Left renal cortex interstitium (tissue), 4 donors: ENCODE measurements around the gene SALL4. TPM values are rescaled to one million over a fixed set of nuclear protein-coding genes. Genes with fewer than 3 reads are reported as not detected.
"Not testable (repeated sequence)": the region's sequence is repeated elsewhere in the genome, so short reads cannot be mapped to it uniquely, and the experiment has no call there.

Experiments used
- DNase-seq, 4 donors: peaks; one replicate each; pipeline ENCODE4 v3.0.0-alpha.2; 2013; ENCODE audit warnings: low read depth in 4 of 4, low spot score in 2 of 4, missing footprints in 1 of 4
- polyA plus RNA-seq, 4 donors: library from polyadenylated mRNA; unstranded; fragments of 120-200 nt; gene quantifications; one replicate each; pipeline ENCODE4 v1.2.1, GENCODE V29; 2013; ENCODE audit not compliant: insufficient read length in 4 of 4

The SALL4 gene
- polyA plus RNA-seq, result 10 to 100 TPM in 2 of 4 donors, 1 to 10 TPM in 2; 4.0 to 12.9 (median 8.0) TPM

DNA sequence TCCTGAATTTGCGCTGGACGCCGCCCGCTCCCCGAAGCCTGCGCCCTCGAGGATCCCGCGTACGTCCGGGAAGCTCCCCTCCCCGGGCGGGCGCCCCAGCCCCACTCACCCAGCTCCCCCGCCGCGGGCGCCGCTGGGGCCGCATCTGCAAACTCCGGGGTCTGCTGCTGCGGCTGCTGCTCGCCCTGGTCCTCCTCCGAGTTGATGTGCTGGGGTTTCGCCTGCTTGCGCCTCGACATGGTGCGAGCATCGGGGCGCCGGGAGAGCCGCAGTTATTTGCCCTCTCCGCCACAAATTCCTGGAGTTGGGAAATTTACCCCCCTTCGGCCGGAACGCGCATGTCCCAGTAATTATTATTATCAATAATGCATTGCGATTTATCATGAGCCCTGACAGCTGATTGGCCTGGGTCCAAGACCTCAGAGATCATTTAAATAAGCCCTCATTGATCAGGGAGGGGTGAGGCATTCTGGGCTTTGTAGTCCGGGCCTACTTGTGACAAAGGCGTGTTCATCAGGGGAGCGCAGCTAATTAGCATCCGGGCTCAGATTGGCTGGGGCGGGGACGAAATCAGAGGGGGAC is at the start of gene SALL4:
Gene SALL4 (minus strand): TSS at position 352 of the 582 bp plus-strand sequence. CDS start 113 bp downstream, at position 239.
- DNase-seq, result peak in 2 of 4 donors; percentile 26 to 43

DNA sequence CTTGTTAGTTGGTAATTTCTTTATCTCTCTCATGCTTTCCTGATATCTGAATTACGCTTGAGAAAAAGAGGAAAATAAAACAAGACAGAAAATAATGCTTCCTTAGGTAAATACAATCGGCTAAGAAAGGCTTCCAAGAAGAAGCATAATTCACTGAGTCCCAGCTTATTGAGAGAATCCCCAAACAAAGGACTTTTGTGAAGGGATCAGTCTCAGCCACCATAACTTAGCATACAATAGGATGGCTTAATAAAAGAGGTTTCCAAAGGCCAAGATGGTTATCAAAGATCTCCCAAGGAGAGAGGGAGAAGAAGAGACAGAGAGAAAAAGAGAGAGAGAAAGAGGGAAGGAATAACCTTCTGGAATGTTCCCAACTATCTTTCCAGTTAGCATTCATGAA is 46.0 kb upstream of the SALL4 start:
- DNase-seq, result no peak

DNA sequence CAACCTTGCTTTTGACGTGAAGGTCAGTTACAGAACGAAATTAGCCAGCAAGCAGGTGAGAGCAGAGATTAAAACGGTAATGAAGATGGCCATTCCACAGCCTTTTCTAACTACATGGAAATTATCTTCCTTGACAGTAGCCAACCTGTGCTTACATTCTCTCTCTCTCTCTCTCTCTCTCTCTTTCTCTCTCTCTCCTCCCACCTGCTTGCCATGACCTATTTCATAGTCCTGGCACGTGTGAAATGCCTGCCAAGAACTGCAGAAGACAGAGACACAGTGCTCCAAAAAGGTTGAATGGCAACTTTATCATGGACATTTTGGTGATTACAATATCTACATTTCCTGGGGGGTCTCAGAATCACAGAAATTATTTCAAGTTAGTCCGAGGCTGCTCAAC is 38.5 kb upstream of the SALL4 start:
- DNase-seq, result no peak

DNA sequence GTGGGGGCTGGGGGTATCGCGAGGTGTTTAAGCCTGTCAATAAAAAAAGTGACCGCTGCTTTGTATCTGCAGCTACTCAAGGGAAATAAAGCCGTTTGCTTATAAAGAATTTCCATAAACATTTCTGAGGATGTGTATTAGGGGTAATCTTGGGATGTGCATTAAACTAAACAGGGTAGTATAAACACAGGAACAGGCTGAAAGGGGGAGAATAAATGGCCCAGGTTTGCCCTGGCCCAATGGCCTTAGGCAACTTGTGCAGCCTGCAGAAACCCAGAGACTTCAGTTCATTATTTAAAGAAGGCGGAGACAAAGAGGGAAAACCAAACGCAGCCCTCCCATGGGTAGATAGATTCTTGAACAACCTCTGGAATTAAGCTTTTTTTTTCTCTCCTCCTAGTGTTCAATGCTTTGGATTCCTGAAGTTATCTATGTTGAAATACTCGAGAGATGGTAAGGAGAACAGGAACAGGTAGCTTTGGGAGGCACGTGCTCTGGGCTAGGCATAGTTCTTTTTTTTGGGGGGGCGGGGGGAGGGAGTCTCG is 35.6 kb upstream of the SALL4 start:
- no peak for DNase-seq

DNA sequence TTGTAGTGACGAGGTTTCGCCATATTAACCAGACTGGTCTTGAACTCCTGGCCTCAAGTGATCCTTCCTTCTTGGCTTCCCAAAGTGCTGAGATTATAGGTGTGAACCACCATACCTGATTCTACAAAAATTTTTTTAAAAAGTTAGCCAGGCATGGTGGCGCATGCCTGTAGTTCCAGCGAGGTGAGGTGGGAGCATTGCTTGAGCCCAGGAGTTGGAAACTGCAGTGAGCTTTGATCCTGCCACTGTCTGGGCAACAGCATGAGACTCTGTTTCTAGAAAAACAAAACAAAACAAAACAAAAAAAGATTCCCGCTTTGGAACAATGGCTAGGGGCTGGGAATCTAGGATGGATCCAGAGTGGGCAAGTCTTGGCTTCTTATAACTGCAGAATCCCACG is 35.1 kb upstream of the SALL4 start:
- no peak for DNase-seq

DNA sequence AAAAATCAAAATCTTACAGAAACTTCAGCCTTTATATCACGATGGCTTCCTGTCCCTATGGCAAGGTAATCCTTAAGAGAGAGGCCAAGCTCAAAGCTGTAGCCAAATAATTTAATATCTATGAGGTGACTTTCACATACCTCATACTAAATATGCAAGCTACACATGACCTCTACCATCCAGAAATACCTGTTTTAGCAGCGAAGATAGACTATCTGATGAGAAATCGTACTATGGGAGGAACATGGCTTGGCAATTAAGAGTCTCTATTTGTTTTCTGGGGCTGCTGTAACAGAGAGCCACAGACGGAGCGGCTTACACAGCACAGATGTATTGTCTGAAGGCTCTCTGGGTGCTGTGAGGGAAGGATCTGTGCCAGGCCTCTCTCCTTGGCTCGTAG is 31.0 kb upstream of the SALL4 start:
- no peak for DNase-seq

DNA sequence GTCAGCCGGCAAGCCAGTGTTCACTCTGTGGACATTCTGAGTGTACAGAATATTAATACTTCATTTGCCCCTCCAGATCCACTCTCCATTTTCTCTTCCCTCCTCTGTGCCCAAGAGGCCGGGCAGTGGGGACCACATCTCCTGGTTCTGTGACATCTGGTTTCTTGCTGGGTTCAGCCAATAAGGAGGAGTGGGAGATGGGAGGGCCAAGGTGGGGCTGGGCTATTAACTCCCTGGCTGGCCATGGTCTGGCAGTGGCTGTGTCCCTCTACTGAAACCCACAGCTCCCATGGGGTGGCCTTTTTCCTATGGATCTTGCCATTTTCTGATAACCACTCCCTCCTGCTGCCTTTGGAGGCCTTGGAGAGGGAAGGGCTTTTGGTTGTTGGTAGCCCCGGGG is 30.0 kb upstream of the SALL4 start:
- DNase-seq, result no peak

DNA sequence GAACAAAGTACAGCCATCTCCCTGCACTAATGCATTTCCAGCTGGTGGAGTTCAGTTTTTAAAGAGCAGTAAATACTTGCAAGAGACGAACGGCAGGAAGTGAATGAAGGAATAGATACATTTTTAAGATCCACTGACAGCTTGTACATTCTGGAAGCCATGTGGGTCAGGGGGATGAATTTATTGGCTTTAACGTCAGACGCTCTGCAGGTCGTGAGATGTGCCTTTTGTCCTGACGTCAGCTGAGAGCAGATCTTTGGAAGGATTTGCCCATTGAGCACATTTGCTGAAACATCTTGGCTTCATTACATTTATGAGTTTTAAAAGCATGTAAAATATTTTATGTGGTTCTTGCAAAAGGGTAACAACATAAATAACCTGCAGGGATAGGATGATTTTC is 29.5 kb upstream of the SALL4 start:
- DNase-seq, result peak; percentile 15 to 32 (median 24)

DNA sequence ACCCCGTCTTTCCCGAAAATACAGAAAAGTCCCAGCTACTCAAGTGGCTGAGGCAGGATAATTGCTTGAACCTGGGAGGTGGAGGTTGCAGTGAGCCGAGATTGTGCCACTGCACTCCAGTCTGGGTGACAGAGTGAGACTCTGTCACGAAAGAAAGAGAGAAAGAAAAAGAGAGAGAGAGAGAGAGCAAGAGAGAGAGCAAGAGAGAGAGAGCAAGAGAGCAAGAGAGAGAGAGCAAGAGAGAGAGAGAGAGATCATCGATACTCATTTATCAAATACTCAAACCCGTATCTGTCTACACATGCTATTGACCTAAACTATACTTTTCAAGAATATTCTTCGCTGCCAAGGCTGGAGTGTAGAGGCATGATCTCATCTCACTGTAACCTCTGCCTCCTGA is 28.2 kb upstream of the SALL4 start:
- no peak for DNase-seq

DNA sequence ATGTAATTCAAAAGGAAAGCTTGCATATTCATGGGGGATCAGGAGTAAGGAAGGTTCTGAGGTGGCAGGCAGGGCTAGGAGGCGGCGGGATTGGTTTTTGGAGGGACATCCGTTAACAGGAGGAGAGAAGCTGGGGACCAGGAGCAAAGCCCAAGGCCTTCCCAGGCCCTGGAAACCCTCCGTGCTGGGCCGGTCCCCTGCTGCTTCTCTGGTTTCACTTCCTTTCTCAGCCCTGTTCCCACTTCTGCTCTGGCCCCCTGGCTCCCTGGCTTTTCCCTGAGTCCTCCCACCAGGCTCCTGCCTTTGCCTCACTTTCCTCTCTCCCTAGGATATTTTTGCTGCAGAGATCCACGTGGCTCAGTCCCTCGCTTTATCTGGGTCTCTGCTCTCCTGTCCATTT is 26.4 kb upstream of the SALL4 start:
- DNase-seq, result no peak

DNA sequence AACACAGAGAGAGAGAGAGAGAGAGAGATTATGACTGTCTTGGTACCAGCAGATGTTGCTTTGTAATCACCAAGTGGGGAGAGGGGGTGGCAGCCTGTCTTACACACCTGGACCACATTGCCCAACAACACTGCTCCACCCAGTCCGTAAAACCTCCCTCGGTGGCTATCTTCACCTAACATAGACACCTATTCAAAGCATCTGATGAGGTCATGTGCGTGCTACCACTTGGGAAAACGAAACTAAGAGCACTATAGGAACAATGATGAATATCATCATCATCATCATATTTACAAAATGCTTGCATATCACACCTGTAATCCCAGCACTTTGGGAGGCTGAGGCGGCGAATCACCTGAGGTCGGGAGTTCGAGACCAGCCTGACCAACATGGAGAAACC is 24.1 kb upstream of the SALL4 start:
- no peak for DNase-seq

DNA sequence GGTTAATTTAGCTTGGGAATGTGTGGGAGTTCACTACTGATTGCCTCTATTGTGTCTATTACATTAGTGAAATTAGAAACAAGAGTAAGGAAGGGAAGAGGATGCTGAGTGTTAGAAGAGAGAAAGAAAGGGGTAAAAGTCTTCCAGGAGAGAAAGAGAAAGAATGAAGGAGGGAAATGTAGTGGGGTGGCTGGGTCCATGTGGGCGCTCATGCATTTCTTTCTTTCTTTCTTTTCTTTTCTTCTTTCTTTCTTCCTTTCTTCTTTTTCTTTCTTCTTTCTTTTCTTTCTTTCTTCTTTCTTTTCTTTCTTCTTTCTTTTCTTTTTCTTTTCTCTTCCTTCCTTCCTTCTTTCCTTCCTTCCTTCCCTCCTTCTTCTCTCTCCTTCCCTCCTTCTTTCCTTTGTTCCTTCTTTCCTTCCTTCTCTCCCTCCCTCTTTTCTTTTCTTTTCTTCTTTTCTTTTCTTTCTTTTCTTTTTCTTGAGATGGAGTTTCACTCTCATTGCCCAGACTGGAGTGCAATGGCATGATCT is 16.2 kb upstream of the SALL4 start:
- DNase-seq, result no peak

DNA sequence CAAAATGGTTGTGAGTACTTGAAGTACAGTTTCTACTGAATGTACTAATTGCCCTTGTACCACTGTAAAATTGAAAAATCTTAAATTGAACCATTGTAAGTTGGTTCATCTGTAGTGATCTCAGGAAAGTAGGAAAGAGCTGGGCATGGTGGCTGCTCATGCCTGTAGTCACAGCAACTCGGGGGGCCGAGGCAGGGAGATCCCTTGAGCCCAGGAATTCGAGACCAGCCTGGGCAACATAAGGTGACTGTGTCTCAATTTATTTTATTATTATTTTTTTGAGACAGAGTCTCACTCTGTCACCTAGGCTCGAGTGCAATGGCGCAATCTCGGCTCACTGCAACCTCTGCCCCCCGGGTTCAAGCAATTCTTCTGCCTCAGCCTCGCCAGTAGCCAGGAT is 14.5 kb upstream of the SALL4 start:
- not testable (repeated sequence) for DNase-seq

DNA sequence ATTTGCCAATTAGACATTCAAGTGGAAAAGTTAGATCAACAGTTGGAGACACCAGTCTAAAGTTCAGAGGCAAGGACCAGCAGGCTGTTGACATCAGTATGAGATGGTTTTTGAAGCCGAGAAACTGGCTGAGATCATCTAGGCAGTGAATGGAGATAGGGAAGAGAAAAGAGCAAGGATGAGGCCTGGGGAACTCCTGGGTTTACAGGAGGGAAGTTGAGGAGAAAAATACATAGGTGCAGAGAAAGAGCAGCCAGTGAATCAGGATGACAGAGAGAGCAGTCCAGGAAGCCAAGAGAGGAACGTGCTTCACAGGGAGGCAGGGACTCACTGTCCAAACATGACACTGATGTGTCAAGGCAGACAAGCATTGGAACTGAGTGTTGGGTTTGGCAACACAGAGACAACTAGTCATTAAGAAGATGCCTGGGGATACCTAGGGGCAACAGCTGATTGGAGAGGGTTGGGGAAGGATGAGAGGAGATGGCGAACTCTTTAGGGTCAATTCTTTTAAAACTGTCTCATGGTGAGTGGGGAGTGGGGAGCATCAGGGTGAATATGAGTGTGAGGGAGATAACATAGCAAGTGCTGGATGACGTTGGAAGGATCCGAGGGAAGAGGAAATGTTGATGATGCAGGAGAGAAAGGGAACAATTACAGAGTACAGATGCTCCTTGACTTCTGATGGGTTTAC is 13.2 kb upstream of the SALL4 start:
- DNase-seq, result no peak

DNA sequence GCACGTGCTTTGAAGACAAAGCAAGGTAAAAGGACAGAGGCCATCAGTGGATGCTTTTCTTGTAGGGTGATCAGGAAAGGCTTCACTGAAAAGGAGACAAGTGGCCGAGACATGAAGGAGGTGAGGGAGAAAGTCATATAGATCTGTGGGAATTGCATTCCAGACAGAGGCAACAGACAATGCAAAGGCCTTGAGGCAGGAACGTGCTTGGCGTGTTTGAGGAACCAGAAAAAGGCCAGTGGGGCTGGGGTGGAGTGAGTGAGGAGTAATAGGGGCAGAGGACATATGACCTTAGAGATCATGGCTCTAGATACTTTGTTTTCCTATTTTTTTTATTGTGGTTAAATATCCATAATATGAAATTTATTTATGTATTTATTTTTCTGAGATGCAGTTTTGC is 10.5 kb upstream of the SALL4 start:
- DNase-seq, result no peak

DNA sequence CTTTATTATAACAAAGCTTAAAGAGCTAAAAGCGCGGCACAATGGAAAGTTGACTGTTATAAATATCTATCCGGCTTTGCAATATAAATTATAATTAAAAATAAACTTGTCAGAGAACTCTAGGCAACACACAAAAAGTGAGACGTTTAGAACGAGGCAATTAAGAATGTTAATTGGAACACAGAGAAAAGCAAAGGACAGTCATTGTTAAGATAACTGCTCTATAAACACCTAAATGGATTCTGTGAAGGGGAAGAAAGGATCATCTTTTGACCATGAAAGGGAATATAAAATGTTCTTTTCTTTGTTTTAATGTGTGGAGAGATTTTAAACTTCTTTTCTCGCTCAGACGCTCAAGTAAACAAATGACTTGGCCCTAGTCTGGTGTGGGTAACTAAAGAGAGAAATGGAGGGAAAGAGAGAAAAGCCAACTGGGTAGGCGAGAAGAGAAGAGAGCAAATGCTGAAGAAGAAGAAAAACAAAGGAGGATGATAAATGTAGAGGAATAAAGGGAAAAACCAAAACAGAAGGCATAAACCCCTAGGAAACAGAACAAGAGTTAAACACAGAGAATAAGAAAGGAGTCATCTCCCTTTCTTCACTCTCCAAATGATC is 9.3 kb upstream of the SALL4 start:
- DNase-seq, result no peak

DNA sequence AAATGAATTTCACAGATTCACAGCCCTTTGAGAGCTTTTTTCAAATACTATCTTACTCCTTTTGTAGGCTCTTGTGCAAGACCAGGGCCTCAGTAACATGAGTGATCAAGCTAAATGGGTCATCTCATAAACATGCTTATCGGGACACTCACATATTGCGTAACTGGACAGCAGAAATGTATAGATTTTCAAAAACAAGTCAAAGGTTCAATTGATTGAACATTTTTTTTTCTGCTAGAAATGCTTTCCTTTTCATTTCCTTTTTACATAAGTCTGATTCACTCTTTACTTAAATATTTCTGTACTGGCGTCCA is 8.7 kb upstream of the SALL4 start:
- DNase-seq, result no peak

DNA sequence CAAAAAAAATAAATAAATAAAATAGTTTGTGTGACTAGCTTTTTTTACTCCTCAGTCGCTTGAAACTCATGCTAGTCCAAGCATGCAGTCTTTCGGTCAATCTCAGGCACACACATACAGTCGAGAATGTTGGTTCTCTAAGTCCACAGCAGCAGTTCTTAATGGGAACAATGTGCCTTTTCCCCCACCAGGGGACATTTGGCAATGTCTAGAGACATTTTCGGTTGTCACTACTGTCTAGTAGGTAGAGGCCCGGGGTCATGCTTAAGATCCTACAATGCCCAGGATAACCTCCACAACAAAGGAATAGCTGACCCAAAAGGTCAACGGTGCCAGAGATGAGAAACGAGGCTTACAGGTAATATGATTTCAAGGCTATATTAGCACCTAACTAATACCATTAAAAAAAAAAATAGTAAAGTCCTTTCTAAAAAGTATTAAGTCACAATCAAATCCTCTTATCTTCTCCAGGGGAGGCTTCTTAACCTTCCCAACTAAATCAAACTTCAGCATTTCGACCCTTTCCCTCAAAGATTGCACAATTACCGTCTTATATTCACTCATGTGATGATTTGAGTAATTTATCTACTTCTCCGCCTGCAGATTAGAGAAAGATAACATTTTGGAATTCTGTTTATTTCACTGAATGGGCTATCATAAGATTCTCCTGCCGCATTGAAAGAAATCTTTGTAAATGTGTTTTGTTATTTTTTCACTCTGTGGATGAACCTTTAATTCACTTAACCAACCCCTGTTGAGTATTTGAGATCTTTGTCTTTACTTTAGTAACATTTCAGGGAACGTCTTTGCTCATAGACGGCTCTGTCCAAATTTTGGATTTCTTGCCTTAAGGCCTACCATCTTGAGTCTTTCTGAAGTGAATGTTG is 8.1 kb upstream of the SALL4 start:
- DNase-seq, result no peak

DNA sequence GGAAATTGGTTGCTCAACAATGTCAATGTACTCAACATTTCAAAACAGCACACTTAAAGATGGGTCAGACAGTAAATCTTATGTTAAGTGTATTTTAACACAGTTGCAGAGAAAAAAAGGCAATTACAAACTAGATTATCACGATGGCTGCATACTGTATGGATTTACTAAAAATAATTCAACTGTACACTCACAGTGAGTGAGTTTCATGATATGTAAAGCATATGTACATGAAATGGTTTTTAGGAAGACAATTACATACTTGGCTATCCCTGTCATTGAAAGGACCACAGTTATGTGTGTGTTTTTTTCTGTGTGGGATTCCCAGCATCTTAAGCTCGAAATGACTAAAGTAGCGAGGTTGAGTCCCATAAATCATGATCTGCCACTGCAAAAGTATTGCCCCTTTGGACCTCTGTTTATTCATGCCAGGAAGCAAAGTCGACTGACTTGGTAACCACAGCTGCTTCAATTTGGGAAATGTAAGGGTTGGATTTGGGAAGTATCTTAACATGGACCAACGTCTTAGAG is 5.5 kb upstream of the SALL4 start:
- DNase-seq, result no peak

DNA sequence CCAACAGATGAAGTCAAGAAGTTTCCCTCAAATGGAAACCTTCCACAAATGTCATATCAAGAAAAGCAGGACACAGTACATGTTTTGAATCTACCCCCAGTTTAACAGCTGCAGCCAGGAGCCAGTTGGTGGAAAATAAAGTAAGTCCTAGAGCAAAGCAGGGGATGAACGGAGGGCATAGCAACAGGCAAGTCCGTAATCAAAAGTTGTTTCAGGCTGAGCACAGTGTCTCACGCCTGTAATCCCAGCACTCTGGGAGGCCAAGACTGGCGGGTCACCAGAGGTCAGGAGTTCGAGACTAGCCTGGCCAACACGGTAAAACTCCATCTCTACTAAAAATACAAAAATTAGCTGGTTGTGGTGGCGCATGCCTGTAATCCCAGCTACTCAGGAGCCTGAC is 2.4 kb upstream of the SALL4 start:
- DNase-seq, result no peak
